NCI-H2196 treated with DMSO at 0.1 percent for 48 hours (cell line): ENCODE data around the gene MFNG.
"Not testable (repeated sequence)": the region's sequence is repeated elsewhere in the genome, so short reads cannot be mapped to it uniquely, and the experiment has no call there.

Experiments
- DNase-seq: peaks from one replicate; lab custom pipeline; 2025; ENCODE audit not compliant: unreplicated experiment; lab: John Stamatoyannopoulos, UW

The MFNG gene, protein sequence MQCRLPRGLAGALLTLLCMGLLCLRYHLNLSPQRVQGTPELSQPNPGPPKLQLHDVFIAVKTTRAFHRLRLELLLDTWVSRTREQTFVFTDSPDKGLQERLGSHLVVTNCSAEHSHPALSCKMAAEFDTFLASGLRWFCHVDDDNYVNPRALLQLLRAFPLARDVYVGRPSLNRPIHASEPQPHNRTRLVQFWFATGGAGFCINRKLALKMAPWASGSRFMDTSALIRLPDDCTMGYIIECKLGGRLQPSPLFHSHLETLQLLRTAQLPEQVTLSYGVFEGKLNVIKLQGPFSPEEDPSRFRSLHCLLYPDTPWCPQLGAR

DNA sequence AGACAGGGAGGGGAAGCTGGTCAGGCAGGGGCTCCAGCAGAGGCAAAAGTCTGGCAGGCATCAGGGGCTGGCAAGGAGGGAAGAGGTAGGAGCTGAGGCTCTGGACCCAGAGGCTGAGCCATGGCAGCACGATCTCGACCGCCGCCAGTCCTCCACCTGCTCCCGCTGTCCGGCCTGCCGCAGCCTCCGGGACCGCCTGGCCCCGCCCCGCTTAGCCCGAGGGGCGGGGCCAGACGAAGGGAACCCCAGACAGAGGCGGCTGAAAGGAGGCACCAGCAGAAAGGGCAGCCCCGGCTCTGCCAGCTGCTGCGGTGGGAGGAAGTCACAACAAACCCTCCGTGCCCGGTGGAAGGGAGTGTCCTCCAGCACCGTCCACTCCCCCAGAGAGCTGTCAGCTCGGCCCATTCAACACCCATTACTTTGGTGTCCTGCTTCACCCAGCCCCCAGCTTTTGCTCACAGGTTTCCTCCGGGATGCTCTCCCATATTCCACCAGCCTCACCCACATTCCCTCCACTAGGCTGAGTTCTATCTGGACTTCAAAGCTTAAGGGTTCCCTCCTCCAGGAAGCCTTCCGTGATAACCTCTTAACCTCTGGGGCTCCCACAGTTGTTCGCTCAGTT, at the start of gene MFNG:
Gene MFNG, minus strand, starts transcription at position 161 of the 622 bp plus-strand sequence. CDS start 207 bp downstream, outside the sequence.
- peak; percentile 38 for DNase-seq

DNA sequence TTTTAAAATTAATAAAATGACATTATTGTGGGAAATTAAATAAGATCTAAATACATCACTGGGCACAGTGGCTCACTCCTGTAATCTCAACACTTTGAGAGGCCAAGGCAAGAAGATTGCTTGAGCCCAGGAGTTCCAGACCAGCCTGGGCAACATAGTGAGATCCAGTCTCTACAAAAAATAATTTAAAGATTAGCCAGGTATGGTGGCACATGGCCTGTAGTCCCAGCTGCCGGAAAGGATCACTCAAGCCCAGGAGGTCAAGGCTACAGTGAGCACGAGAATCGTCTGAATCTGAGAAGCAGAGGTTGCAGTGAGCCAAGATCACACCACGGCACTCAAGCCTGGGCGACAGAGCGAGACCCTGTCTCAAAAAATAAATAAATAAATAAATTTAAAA, 49.0 kb upstream of the MFNG start:
- no peak for DNase-seq

DNA sequence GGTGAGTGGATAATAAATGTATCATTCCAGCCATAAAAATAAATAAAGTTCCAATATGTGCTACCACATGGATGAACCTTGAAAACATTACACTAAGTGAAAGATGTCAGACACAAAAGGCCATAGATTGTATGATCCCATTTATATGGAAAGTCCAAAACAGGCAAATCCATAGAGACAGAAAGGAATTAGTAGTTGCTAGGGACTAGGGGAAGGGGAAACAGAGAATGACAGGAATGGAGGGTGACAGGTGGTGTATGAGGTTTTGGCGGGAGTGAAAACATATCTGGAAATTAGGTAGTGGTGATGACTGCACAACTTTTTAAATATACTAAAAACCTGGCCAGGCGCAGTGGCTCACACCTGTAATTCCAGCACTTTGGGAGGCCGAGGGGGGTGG, 48.3 kb upstream of the MFNG start:
- no peak for DNase-seq

DNA sequence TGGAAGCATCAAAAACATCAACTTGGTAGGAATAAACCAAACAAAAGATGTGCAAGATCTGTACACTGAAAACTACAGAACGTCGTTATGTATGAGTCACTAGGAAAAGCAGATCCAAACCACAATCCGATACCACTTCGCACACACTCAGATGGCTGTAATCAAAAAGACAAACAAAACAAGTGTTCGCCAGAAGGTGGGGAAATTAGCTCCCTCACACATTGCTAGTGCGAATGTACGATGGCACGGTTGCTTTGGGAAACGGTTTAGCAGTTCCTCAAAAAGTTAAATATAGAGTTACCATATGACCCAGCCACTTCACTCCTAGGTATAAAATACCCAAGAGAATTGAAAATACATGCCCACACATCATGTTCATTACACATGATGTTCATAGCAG, 47.8 kb upstream of the MFNG start:
- no peak for DNase-seq

DNA sequence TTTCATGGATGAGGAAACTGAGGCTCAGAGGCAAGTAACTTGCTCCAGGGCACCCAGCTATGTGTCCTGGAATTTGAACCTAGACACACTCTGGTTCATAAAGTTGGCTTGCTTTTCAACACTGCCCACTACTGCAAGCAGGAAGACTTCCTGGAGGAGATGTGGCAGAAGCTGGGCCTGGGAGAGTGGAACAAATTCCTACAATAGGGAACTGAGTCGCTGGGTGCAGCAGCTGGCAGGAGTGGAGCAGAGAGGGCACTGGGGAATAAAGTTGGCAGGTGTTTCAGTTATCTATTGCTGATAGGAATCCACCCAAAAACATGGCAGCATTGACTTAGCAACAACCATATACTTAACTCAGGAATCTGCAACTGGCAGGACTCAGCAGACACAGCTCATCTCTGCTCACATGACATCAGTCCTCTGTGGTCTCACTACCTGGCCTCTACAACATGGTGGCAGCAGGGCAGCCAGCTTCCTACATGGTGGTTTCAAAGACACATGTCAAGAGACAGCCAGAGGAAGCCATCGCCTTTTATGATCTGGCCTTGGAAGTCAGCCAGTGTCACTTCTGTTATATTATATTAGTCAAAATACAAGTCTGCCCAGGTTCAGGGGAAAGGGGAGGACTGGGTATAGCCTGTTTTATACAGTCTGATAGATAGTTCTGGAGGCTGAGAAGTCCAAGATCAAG, 43.6 kb upstream of the MFNG start:
- DNase-seq = no peak

DNA sequence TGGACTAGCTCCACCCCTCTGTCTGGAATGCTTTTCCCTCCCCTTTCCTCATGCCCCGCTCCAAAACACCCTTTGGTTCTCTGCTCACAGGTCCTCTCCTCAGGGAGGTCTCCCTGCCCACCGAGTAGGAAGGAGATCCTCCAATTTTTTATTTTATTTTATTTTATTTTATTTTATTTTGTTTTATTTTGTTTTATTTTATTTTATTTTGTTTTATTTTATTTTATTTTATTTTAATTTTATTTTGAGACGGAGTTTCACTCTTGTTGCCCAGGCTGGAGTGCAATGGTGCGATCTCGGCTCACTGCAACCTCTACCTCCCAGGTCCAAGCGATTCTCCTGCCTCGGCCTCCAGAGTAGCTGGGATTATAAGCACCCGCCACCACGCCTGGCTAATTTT, 41.8 kb upstream of the MFNG start:
- not testable (repeated sequence) for DNase-seq

DNA sequence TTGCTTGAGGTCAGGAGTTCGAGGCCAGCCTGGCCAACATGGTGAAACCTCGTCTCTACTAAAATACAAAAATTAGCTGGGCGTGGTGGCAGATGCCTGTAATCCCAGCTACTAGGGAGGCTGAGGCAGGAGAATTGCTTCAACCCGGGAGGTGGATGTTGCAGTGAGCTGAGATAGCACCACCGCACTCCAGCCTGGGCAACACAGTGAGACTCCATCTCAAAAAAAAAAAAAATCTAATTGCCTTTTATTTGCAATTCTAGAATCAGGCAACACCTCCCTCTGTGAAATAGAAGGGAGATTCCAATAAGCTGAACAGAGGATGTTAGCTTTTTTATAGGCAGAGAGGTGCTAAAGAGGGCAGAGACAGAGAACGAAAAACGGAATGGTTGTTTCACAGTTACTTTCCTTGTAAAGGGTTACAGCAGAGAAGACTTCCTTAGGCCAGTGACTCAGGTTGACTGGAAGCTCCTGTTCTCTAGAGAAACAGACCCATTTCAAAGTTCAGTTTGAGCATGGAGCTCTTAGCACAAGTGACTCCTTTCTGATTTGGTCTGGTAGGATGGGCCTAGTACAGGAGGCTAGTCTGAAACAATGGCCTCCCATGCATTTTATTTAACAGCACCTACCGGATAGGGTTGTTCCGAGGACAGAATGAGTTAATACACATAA, 41.0 kb upstream of the MFNG start:
- not testable (repeated sequence) for DNase-seq

DNA sequence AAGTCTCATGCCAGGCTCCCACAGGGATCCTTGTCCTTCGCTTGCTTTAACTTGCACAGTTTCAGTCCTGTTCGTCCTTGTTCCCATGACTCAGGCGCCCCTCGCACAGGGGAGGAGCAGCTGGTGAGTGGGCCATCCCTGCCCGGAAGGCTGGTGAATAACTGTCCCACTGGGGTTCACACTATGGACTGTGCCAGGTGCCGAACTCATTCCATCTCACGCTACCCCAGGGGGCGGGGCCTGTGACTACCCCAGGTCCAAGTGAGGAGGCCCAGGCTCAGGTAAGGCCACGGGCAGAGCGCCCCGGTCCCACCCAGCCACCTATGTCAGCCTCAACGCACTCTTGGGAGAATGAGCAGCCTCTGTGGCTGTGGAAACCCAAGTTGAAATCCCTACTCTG, 40.2 kb upstream of the MFNG start:
- no peak for DNase-seq

DNA sequence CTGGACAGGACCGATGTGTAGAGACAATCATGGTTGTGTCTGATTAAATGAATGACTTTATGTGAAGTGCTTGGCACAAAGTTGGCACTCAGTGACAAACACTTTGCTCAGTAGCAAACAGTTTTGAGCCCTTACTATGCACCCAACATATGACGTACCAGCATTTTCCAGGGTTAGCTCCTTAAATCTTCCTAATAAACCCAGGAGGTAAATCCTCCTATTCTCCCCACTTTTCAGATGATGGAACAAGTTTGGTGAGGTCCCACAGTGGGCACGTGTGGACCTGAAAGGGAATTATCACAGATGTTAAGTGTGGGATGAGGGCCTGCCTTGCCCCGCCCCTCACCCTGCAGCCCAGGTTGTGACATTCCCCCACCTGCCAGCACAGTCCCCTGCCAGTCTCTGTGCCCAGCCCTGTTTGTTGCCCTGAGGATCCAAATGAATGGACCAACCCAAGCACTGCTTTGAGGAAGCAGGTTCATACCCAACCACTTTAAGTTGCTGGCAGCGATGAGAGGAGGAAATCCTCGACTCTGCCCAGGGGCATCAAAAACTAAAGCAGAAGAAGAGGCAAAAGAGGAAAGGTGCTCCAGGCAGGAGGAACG, 39.7 kb upstream of the MFNG start:
- no peak for DNase-seq

DNA sequence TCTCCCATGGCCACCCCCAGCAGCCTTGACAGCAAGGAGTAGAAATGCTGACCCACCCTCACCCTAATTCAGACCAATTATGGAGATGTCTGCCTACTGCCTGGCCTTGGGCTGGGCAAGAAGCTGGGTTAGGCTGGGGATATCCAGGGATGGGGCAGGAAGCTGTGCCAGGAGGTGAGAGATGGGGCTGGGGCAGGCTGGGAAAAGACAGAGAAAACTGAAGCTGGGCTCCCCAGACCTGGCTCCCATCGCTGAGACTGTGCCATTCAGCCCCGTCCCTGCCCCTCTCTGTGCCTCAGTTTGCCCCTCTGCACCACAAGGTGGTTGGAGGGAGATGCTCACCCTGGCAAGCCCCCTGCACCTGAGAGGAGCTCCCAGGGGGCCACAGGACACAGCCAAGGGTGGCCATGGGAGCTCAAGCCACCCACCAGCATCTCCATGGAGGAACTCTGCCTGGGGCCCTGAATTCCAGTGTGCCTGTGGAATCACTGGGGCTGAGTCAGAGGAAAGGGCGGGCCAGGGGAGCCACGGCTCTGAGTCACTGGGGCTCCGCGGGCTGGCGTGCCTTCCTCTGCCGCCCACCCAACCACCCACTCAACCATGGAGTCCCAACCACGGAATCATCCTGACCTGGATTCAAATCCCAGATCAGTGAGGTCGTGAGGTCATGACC, 39.0 kb upstream of the MFNG start:
- no peak for DNase-seq

DNA sequence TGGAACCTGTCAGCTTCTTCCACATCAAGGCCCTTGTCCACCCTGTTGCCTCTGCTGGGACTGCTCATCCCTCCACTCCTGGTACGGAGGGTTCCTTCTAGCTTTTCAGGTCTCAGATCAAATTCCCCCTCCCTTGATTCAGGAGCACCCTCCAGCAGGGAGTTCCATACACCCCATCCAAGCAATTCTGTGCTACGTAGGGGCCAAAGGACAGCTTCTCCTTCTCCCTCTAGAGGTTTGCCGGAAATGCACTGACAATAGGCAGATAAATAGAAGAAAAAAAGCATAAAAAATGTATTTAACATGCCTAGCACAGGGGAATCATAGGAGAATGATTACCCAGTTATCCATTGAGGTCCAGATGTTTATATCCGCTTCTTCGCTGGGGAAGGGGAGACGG, 36.3 kb upstream of the MFNG start:
- no peak for DNase-seq

DNA sequence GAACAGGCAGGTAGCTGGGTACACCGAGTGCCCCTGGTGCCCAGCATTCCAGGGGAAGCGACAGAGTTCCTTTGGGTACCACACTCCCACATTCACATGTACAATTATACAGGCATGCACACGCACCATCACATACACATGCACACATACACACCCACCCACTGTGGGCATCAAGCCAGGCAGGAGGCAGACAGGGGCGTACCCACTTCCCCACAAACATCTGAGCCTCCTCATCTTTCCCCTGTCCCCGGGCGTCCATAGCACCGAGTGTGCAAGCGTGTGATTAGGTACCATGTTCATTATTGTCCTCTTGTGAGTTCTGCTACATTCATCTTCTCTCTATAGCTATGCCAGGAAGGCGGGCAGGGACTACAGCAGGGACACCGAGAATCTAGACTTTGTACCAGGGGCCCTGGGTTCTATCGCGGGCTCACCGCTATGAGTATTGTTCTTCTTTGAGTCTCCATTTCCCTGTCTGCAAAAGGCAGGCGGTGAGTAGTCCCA, 35.1 kb upstream of the MFNG start:
- no peak for DNase-seq

DNA sequence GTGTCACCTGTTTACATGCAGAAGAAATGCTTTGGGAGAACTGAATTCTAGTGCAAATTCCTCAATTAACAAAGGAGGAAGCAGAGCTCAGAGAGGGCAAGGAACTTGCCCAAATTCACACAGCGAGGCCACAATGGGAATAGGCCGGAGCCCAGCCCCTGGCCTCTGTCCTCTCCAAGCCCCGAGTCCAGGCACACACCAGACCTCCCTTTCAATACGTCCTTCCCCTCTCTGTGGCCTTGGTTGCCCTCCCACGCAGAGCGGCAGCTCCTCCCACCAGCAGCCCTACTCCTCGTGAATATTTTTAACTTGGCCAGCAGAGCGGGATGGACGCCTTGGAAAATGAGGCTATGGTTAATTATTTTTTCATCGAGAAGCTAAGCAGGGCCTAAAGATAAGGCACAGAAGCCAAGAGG, 34.6 kb upstream of the MFNG start:
- no peak for DNase-seq

DNA sequence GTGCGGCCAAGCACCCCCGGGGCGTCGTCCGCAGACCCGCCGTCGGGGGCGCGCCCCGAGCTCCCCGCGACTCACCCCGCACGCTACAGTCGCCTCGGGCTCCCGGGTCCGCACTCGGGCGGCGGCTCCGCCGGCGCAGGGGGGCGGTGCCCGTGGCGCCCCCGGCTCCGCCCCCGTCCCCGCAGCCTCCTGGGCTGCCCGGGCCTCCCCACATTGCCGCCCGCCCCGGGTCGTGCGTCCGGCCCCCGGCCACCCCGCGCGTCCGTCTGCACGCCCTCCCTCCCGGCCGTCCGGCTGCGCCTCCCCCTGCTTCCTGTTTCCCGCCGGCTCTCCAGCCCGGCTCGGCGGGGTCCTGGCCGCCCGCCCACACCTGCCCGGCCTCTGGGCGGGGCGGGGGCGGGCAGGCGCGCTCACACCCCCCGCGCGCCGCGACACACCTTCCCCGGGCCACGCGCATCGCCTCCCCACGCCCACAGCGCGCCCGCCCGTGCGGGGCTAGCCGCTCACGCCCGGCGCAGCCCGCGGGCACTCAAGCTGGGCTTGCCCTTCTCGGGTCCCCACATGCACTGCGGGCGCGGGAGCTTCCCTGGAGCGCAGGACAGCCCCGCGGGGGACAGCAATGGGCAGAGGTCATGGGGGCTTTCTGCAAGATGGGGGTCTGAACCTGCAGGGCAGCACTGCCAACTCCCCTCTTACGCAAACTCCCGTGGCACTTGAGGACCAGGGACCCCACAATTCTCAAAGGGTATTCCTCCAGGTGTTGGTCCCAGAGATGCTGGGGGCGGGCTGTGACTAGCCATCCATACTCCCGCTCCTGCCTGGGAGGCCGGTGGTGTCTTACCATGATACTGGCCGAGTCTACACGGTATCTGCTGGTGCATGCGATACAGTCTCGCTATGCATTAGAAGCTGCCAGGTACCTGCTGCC, 33.3 kb upstream of the MFNG start, which contains the start of gene CARD10:
Gene CARD10, minus strand, starts transcription at position 148 of the 928 bp plus-strand sequence. CDS start 215 bp downstream, outside the sequence.
- DNase-seq = no peak

DNA sequence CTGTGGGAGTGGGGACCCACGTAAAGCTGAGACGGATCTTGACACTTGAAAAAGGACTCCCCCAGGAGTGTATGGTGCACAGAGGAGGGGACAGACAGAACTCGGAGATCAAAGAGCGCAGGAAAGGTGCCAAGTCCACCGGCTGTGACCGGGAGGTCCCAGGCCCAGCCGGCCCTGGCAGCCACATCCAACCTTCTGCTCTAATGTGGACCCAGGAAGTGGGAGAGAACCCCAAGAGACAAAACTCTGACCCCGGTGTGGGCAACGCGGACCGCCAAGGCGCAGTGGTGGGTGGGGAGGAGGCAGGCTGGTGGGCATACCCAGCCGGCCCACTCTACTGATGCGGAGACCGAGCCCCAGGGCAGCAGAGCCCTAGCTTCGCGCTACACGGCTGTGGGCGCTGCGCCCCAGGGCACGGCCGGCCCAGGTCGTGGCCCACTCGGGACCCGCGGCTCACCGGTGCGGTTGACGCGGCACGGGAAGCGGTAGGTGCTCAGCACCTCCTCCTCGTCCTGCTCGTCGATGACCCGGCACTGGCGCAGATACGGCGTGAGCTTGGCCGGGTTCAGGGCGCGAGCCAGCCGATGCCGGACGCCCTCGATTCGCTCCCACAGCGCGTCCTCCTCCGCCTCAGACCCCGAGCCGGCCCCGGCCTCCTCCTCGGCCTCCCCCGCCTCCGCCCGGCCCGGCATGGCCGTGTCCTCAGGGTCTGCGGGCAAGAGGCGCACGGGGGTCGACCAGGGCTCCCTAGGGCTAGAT, 32.5 kb upstream of the MFNG start:
- no peak for DNase-seq

DNA sequence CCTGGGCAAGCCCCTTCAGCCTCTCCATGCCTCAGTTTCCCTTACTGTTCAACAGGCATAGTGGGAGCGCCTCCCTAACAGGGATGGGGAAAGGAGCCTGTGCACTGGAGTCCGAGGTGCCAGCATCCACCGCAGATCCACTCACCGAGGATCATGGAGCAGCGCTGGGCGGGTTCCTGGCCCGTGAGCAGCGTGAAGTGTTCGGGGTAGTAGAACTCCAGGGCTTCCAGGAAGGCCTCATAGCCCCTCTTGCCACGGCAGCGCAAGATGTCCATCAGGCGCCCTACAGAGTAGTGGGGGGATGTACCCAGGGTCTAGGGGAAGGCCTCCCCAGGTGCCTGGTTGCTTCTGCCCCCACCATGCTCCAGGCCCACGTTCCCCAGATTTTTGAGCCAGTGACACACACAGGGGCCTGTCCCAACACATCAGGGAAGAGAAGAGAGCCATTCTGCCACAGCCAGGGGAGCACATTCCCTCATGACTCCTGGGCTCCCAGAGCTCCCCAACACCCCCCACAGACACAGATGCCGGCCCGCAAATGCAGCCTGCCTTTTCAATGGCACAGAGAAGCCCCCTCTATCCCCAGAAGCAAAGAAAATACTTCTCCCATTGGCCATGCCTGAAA, 31.8 kb upstream of the MFNG start:
- DNase-seq = no peak

DNA sequence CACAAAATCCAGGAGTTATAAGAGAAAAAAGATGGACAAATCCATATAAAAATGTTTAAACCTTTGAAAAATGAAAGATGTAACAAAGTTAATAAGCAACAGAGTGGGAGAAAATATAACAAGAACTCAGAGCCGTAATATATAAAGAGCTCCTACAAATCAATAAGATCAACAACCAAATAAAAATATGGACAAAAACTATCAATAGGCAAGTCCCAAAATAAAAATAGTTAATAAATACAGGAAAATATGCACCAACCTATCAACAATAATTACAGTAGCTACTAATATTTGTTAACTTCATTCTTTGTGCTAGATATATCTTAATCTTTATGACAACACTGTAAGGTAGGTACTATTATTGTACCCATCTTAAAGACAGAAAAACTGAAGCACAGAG, 30.3 kb upstream of the MFNG start:
- DNase-seq = no peak

DNA sequence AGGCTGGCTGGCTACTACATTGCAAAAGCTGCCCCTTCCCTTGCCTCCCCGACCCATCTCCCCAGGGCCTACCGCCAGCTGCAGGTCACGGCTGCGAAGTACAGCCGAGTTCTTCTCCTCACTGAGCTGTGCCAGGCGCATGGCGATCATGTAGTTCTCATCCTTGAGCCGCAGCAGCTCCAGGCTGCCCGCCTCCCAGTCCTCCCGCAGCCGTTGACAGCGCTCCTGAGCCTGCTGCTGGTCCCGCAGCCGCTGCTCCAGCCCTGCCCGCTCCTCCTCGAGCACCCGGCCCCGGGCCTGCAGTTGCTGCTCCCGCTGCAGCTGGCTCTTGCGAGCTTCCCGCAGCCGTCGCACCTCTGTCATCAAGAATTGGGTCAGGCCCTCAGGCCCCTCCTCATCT, 29.7 kb upstream of the MFNG start:
- DNase-seq = no peak
